ENCODE results near the gene ACTN4.
"Not testable (repeated sequence)": the region's sequence is repeated elsewhere in the genome, so short reads cannot be mapped to it uniquely, and the experiment has no call there.

The ACTN4 gene

GRCh38 chr19:38647368-38647965 is at the start of gene ACTN4:
TSS of gene ACTN4 (plus strand) at chr19:38647649. CDS start at chr19:38647746, 97 bp downstream.
- DNase-seq, result peak; percentile 99

- DNase-seq, result no peak
These were observed 47.7 kb upstream of the ACTN4 start for GRCh38 chr19:38599722-38600121.

- not testable (repeated sequence) for DNase-seq
These were observed 44.6 kb upstream of the ACTN4 start for GRCh38 chr19:38602856-38603255.

- no peak for DNase-seq
These were observed 41.3 kb upstream of the ACTN4 start for GRCh38 chr19:38606131-38606530.

- DNase-seq, result no peak
These were observed 33.2 kb upstream of the ACTN4 start for GRCh38 chr19:38614289-38614688.

- DNase-seq, result no peak
These were observed 32.4 kb upstream of the ACTN4 start for GRCh38 chr19:38615007-38615581.

GRCh38 chr19:38616265-38616664 is 31.2 kb upstream of the ACTN4 start:
- peak; percentile 10 for DNase-seq

GRCh38 chr19:38617283-38617763 is 30.1 kb upstream of the ACTN4 start:
- peak; percentile 12 for DNase-seq

- peak; percentile 67 for DNase-seq
These were observed 29.5 kb upstream of the ACTN4 start, which contains the start of gene MAP4K1 for GRCh38 chr19:38617764-38618589. TSS of gene MAP4K1 (minus strand) at chr19:38617953. CDS start at chr19:38617895, 58 bp downstream.

- peak; percentile 98 for DNase-seq
These were observed 28.7 kb upstream of the ACTN4 start, which contains the start of gene EIF3K for GRCh38 chr19:38618590-38619360. TSS of gene EIF3K (plus strand) at chr19:38619188. CDS start at chr19:38619269, 81 bp downstream.

GRCh38 chr19:38619361-38620174 is 27.9 kb upstream of the ACTN4 start:
- no peak for DNase-seq

- DNase-seq, result no peak
These were observed 22.6 kb upstream of the ACTN4 start for GRCh38 chr19:38624822-38625221.

GRCh38 chr19:38626401-38626800 is 21.0 kb upstream of the ACTN4 start:
- DNase-seq, result no peak

GRCh38 chr19:38629568-38629967 is 17.9 kb upstream of the ACTN4 start:
- DNase-seq, result no peak

GRCh38 chr19:38631301-38631700 is 16.1 kb upstream of the ACTN4 start:
- not testable (repeated sequence) for DNase-seq

GRCh38 chr19:38631811-38632475 is 15.5 kb upstream of the ACTN4 start:
- not testable (repeated sequence) for DNase-seq

- no peak for DNase-seq
These were observed 14.8 kb upstream of the ACTN4 start for GRCh38 chr19:38632476-38633213.

GRCh38 chr19:38634757-38635482 is 12.5 kb upstream of the ACTN4 start:
- peak; percentile 79 for DNase-seq

- DNase-seq, result no peak
These were observed 11.7 kb upstream of the ACTN4 start for GRCh38 chr19:38635483-38636399.
